Measurements from ENCODE around the gene UCP2.
A peak's percentile ranks its signal among the peaks of the same experiment; 100 is the strongest.

Gene UCP2

GRCh38 chr11:73971175-73971719 is 11.4 kb downstream of the UCP2 start:
- no peak for DNase-seq (ENCODE audit: low read depth)

GRCh38 chr11:73969991-73970800 is 12.4 kb downstream of the UCP2 start:
- no peak for DNase-seq (ENCODE audit: low read depth)

- no peak for DNase-seq (ENCODE audit: low read depth)
Measured at GRCh38 chr11:73969091-73969490, 13.6 kb downstream of the UCP2 start.

- no peak for DNase-seq (ENCODE audit: low read depth)
Measured at GRCh38 chr11:73968356-73968966, 14.2 kb downstream of the UCP2 start.

- DNase-seq (ENCODE audit: low read depth), result no peak
Measured at GRCh38 chr11:73965764-73966121, 16.9 kb downstream of the UCP2 start.

- peak; percentile 54 for DNase-seq (ENCODE audit: low read depth)
Measured at GRCh38 chr11:73965076-73965763, 17.4 kb downstream of the UCP2 start.

- DNase-seq (ENCODE audit: low read depth), result no peak
Measured at GRCh38 chr11:73963861-73964260, 18.8 kb downstream of the UCP2 start.

- DNase-seq (ENCODE audit: low read depth), result no peak
Measured at GRCh38 chr11:73962101-73962705, 20.4 kb downstream of the UCP2 start.

- DNase-seq (ENCODE audit: low read depth), result peak; percentile 77
Measured at GRCh38 chr11:73961321-73961720, 21.3 kb downstream of the UCP2 start.

- DNase-seq (ENCODE audit: low read depth), result no peak
Measured at GRCh38 chr11:73958521-73959141, 24.0 kb downstream of the UCP2 start.

GRCh38 chr11:73957654-73958361 is 24.8 kb downstream of the UCP2 start:
- DNase-seq (ENCODE audit: low read depth), result no peak

GRCh38 chr11:73956876-73957653 is 25.6 kb downstream of the UCP2 start:
- DNase-seq (ENCODE audit: low read depth), result no peak

- no peak for DNase-seq (ENCODE audit: low read depth)
Measured at GRCh38 chr11:73951797-73952196, 30.8 kb downstream of the UCP2 start.

GRCh38 chr11:73950869-73951710 is 31.6 kb downstream of the UCP2 start, which contains the start of gene DNAJB13:
Gene DNAJB13 (plus strand): TSS chr11:73951026. CDS start chr11:73951070, 44 bp downstream.
- DNase-seq (ENCODE audit: low read depth), result peak; percentile 68

- no peak for DNase-seq (ENCODE audit: low read depth)
Measured at GRCh38 chr11:73949912-73950311, 32.7 kb downstream of the UCP2 start.

- DNase-seq (ENCODE audit: low read depth), result no peak
Measured at GRCh38 chr11:73949246-73949645, 33.4 kb downstream of the UCP2 start.

- no peak for DNase-seq (ENCODE audit: low read depth)
Measured at GRCh38 chr11:73946798-73947458, 35.7 kb downstream of the UCP2 start.

- DNase-seq (ENCODE audit: low read depth), result no peak
Measured at GRCh38 chr11:73945396-73945795, 37.2 kb downstream of the UCP2 start.

- no peak for DNase-seq (ENCODE audit: low read depth)
Measured at GRCh38 chr11:73944901-73945300, 37.7 kb downstream of the UCP2 start.

Data from EH (cell line).